HG02678 (cell line): ENCODE measurements around the gene OTP.

Experiments used
- ATAC-seq: cut with Tn5 transposase; IDR thresholded peaks from one replicate; pipeline ENCODE4 v1.9.1; 2021; ENCODE audit warnings: mild to moderate bottlenecking, moderate library complexity; ENCODE audit not compliant: unreplicated experiment

The OTP gene

GRCh38 chr5:77640589-77641396 is 2.3 kb upstream of the OTP start:
- no peak for ATAC-seq

GRCh38 chr5:77638763-77639671 is 504 bp upstream of the OTP start:
- no peak for ATAC-seq

GRCh38 chr5:77637170-77637997 is 1.1 kb downstream of the OTP start:
- no peak for ATAC-seq

GRCh38 chr5:77636641-77637169 is 1.8 kb downstream of the OTP start:
- no peak for ATAC-seq

GRCh38 chr5:77635917-77636640 is 2.4 kb downstream of the OTP start:
- no peak for ATAC-seq

- no peak for ATAC-seq
These were observed 3.2 kb downstream of the OTP start for GRCh38 chr5:77635067-77635916.

GRCh38 chr5:77633709-77634108 is 4.8 kb downstream of the OTP start:
- ATAC-seq: no peak

- ATAC-seq: no peak
These were observed 5.3 kb downstream of the OTP start for GRCh38 chr5:77633207-77633675.

GRCh38 chr5:77632526-77633206 is 5.8 kb downstream of the OTP start:
- no peak for ATAC-seq

GRCh38 chr5:77630114-77630680 is 8.3 kb downstream of the OTP start:
- ATAC-seq: peak; percentile 83

- ATAC-seq: no peak
These were observed 8.9 kb downstream of the OTP start for GRCh38 chr5:77629509-77630113.

- ATAC-seq: no peak
These were observed 9.5 kb downstream of the OTP start for GRCh38 chr5:77628840-77629508.

- no peak for ATAC-seq
These were observed 10.4 kb downstream of the OTP start for GRCh38 chr5:77627869-77628674.

GRCh38 chr5:77623203-77623740 is 15.2 kb downstream of the OTP start:
- ATAC-seq: no peak

- ATAC-seq: no peak
These were observed 17.1 kb downstream of the OTP start for GRCh38 chr5:77621440-77621839.

- no peak for ATAC-seq
These were observed 18.1 kb downstream of the OTP start for GRCh38 chr5:77620405-77620804.
